Kidney glomerular epithelial cell (primary cell): ENCODE data around the gene MCM9.

Experiments
- DNase-seq: peaks from one replicate; lab custom pipeline; 2025; lab: John Stamatoyannopoulos, UW

Gene MCM9

DNA sequence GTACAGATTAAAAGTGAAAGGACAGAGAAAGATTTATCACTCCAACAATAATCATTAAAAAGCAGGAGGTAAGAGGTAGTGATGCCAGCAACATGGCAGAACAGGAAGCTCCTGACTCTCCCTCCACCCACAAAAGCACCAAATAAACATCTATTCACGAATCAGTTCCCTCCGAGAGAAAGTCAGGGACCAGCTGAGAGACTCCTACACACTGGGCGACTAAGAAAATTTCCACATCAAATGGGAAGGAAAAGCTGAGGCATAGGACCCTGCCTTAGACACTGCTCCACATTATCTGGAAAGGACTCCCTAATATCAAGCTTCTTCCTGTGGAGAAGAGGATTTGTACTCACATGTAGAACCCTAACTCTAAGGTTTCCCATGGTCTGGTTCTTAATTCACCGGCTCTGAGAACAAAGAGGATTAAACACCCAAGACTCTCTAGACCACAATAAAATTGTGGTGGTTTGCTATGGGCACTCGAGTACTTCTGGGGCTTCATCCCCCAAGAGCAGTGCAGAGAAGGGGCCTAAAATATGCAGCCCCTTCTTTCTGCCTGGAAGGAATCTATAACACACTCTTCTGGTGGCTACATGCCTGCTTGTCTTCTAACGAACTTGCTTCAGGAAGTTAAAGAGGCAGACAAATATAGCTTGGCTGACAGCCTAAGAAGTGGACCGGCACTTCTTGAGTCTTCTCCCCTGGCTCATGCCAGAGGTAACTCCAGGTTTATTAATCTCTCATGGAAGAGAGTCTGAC lies 70.4 kb downstream of the MCM9 start:
- no peak for DNase-seq

DNA sequence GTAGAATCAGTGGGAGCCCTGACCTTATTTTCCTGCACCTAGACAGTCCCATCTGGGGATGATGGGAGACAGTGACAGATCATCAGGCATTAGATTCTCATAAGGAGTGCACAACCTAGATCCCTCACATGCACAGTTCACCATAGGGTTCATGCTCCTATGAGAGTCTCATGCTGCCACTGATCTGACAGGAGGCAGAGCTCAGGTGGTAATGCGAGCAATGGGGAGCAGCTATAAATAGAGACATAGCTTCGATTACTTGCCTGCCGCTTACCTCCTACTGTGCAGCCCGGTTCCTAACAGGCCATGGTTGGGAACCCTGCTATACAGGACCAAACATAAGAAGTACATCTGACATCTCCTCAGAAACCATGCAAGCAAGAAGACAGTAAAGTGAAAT lies 72.5 kb downstream of the MCM9 start:
- DNase-seq: no peak

DNA sequence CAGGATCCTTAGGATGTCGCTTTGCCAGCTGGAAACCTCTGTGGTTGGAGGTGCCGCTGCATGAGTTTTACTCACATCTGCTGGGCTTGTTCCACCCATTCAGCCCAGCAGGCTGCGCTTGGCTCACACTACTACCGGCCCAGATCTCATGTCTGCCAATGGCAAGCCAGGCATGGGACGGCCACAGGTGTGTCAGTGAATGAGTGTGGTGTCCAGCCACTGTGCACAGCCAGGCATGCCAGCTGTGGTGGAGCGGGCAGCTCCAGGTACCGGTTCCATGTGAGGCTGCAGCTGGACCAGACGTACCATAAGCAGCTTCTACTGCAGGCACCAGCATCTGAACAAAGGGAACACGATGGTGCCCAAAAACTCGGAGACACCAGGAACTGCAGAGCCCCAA lies 74.1 kb downstream of the MCM9 start:
- DNase-seq: no peak

DNA sequence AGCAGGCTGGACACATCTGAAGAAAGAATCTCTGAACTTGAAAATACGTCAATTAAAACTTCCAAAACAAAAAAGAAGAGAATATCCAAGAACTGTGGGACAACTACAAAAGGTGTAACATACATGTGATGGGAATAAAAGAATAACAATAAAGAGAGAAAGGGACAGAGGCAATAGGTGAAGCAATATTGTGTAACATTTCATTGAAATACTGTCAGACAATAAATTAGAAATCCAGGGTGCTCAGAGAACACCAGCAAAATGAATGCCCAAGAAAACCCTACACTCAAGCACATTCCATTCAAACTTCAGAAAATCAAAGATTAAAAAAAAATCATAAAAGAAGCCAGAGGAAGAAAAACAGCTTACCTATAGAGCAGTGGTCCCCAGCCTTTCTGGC lies 74.6 kb downstream of the MCM9 start:
- no peak for DNase-seq

DNA sequence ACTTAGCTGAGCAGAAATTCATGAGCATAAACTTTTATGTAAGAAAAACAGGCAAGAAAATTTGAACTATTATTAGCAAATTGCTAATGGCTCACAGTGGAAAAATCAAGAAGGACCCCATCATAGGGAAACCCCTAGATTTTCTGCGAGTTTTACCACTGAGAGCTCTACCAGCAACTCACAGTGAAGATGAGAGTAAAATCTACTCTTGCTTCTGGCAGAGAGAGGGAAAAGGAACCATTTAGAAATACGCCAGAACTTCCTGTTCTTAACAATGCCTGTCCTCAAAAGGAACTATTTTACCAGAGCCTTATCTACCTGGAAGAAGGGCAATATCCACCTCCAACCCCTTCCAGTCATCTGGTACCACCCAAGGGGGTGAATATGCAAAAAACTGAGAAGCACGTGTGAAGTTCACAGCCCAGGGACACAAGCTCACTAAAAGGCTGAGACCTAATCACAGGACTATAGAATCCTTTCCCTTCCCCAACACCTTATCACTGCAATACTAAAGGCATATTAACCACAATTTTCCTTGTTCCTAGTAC lies 75.4 kb downstream of the MCM9 start:
- DNase-seq: no peak

DNA sequence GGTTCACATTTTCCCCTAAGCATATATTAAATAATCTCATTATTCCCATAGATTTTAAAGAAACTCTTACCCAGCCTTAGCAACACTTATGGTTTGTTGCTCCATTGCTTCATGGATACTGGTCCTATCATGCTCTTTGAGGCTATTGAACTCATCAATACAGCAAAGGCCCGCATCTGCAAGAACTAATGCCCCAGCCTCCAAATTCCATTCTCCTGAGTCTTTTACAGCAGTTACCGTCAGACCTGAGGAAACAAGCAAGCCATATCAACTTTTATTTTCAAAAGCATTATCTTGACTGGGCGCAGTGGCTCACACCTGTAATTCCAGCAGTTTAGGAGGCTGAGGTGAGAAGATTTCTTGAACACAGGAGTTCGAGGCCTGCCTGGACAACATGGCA lies 78.7 kb downstream of the MCM9 start:
- DNase-seq: no peak

DNA sequence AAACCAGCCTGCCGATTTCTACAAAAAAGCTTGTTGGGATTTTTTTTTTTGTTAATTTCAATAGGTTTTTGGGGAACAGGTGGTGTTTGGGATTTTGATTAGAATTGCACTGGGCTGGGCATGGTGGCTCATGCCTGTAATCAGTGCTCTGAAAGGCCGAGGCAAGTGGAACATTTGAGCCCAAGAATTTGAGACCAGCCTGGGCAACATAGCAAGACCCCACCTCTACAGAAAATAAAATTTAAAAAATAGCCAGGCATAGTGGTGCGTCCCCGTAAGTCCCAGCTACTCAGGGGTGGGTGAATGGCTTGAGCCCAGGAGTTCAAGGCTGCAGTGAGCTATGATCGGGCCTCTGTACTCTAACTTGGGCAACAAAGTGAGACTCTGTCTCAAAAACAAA lies 81.6 kb downstream of the MCM9 start:
- DNase-seq: no peak

DNA sequence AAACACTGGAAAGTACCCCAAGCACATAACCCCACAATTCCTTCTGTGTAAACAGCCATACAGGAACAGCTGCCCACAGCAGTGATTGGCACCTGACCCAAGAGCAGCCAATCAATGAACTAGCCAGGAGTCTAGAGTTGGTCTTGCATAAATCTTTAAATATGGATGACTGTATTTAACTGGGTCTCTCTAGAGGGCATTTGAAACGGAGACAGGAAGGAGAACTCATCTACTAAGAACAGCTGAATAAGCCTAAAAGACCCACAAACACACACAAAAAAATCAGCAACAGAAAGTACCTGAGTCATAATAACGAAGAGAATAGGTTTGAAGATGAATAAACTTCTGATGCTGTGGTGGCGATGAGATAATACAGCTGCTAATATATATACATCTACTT lies 90.0 kb downstream of the MCM9 start:
- no peak for DNase-seq

DNA sequence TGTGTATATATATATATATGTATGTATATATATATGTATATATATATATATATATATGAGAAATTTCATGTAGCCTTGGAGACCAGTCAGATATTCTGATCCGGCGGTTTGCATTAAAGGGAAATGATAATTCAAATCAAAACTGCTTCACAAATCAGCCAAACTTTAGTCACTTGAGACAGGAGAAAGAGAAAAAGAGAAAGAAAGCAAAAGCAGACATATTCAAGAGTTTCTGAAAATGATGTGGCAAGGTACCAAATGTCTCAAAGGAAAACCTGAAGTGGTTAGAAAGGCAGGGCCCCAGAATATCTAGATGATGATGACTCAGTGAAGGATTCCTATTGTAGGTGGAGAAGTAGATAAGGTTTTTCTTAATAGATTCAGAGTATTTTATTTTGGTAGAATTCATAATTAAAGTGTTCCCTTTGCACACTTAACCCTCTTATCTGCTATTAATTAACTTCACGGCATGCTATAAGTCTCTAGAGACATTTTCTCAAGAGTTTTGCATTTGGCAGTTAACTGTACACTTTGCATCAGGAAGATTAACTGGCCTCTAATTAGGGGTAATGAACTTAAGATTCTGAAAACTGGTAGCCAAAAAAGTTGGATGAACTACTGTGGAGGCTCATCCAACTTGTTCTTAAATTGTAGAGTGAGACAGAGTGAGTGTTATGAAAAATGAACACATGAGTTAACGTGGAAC lies 91.1 kb downstream of the MCM9 start:
- peak; percentile 3 for DNase-seq

DNA sequence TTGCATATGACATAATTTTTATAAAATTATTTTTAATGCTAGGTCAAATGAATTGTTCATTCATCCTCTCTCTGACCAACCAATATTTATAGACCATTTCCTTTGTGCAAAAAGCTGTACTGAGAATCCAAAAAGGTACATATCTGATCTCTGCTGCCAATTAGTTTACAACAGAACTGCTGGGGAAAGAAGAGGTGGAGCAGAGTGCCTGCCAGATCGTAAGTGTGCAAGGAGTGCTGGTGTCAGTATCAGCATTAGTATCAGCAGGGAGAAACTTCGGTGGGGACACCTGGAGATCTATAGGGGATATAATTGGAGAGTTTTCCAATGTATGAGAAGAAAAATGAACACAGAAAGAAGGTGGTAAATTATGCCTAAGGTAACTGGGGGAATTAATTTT lies 104.3 kb downstream of the MCM9 start:
- DNase-seq: no peak

DNA sequence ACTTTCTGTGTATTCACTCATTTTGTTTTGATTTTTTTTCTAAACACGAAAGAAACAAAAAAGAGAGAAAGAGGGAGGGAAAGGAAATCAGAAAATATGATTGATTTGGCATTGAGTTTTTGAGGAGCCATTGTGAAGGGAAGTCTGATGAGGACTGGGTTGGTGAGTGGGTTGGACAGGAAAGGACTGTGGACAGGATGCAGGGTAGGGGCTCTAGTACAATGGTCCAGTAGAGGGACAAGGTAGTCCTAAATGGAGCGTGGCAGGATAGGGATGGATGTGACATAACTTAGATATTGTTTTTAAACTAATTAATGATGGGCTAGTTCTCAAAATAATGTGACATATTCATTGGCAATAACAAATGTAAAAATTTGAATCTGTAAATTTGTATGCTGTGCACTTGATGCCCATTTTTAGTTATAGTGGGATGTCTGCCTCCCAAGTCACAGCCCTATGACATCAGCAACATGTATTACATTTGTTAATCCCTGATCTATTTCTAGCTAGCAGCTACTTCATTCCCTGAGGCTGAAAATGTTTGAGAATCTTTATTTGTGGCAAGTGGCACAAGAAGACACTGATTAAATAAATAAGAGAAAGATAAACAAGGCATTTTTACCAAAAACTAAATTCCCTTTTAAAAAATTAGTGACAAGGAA lies 105.0 kb downstream of the MCM9 start:
- DNase-seq: no peak

DNA sequence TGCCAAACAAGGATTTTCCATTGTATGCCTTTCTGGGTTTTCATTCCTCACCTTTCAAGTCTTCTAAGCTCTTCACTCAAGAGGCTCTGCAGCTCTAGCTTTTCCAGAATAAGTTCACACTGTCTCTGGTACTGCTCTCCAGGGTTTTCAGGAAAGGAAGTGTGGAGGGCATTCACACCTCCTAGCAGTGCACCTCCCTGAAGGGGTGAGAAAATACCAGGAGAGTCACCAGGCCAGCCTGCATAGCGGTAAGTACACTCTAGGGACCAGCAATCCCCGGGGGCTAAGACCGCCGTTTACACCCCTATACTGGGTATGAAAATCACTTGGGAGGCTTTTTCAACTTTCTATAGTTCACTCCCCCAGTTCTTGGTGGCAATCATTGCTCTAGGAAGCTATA lies 108.9 kb downstream of the MCM9 start:
- DNase-seq: no peak

DNA sequence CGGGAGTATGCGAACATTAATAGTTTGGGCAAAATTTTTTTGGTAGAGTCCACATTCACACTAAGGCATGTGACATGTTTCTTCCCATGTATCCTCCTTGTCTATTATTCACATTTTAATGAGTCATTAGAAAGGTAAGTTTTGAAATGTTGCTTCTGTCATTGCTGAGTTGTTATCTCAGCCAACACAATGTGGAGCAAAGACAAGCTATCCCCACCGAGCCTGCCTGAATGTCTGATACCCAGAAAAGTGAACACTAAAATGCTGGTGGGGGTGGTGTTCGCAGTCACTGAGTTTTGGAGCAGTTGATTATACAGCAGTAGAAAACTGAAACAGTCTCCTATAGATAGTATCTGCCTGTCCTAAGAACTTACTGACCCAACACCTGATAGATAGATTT lies 109.3 kb downstream of the MCM9 start:
- DNase-seq: no peak

DNA sequence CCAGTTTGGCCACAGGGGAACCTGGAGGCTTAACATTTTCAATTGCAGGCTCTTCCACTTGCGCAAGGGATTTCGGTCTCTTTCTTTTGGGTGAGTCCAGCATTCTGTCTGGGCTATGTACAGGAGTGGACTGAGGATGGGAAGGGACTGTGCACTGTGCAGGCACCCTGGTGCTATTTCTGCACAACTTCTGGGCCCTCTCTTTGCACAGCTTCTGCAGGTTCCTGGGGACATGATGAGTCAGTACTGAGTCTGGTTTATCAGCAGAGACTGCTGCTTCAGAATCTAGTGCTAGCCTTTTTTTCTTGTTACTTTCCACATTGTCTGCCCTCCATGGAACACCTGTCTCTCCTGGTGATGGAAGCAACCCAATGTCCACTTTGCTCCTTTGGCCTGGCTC lies 119.5 kb downstream of the MCM9 start:
- DNase-seq: no peak

DNA sequence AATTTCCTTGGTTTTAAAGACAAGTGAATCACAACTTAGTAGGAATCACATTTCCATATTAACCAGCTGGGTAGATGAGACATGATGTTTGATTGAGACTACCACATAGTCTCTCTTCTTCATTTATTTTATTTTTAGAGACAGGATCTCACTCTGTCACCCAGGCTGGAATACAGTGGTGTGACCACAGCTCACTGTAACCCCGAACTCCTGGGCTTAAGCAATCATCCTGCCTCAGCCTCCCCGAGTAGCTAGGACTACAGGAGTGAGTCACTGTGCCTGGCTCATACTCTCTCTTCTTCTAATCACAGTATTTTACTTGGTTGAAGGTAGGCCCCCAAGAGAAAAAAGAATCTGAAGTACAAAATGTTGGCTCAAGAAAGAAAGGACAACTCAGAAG lies 121.2 kb downstream of the MCM9 start:
- DNase-seq: no peak

DNA sequence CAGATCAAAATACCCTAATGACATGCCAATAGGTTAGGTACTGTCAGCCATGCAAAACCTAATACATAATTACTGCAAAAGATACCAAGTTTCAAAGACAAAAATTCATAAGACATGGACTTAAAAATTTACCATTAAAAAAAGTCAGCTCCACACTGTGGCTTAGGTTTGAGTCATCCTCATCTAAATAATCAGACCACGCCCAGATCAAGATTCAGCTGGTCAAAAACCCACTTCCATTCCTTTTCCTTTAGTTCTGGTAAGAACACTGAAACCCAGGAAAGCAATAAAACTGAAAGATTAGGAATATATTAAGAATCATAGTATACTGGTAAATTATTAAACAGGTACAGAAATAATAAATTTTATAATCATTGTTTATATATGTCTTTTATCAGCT lies 122.0 kb downstream of the MCM9 start:
- DNase-seq: no peak

DNA sequence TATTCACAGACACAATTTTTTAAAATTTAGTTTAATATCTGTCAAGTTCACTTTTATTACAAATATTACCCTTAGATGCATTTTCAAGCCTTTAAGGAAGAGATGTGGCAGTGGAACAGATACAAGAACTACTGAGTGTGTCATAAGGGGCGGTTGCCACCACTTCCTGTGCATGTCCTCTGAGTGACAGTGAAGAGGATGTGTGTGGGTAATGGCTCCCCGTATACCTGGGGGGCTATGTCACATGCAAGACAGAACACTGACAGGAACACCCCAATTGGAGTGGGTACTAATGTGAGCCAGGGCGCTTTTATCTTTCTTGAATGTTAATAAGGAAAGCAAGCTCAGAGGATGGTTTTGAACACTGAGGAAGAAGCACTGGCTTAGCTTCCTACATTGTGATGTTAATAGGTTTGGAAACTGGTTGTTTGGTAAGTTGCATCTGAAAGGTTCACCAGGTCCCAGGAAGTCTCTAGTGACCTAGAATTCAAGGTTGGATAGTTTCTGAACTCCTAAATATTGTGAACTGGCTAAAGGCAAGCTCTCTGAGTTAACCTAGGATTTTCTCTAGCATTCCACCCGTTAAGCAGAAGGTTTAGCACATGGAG lies 124.4 kb downstream of the MCM9 start:
- no peak for DNase-seq

DNA sequence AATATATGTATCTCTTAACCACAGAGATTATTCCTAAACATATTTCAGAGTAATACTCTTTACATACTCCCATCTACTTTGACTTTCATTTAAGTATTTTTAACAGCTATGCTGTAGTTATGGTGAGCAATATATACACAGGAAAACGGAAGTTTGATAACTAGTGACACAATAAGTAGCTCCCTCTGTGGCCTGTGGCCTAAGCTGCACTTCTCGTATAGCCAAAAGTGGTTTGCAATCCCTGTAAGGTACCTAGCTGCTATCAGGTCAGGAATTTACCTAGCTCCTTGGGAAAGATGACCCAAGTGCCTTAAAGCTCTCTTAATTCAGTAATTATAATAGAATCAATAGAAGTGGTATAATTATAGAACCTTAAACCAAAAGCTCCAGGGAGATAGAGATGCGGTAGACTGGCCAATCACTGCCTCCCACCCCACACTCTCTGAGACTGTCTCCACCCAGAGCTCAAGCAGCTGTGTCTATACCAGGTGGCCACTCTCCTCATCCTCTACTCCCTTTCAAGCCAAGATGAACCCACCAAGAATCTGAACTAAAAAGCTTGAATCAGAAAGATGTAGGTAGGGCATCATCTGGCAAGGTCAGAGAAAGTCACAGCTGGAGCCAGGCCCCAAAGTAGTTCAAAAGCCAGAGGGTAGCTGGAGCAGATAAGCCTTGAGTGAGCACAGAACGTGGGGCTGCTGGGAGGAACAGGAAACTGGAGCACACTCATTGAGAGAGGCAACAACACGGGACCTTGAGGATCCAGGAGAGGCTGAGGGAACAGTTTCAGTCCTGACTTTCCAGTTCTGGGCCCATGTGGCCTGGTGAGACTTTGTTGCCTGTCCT lies 125.9 kb downstream of the MCM9 start:
- no peak for DNase-seq

DNA sequence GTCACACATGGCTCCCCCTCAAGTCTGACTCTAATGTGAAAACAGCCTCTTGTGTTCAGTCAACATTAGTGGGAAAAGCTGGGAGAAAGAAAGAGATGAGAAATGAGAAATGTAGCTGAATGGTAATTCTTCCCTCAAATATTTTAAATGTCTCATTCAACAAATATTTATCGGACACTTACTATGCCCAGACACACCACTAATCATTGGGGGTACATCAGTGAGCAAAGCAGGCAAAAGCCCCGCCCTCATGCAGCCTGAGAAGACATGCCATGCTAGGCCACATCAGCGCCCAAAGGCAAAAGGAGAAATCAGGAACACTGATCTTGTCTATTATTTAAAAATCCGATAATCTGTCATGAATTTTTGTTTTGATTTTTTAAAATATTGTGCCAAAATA lies 130.9 kb downstream of the MCM9 start:
- DNase-seq: no peak

DNA sequence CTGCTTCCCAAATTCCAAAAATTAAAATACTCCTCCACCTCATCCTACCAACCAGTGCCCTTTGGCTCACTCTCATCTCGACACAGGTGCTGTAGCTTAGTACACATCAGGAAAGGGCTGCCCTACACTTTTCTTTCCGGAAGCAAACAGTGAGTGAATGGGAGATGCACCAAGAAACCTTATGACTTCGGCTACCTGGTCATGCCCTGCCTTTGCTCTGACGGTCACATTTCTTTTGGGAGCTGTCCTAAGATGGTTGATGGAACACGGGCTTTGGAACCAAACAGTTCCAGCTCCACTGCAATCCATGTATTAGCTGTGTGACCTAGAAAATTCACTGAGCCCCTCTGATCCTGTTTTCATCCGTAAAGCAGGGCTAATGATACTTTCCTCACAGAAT lies 133.7 kb downstream of the MCM9 start:
- no peak for DNase-seq

DNA sequence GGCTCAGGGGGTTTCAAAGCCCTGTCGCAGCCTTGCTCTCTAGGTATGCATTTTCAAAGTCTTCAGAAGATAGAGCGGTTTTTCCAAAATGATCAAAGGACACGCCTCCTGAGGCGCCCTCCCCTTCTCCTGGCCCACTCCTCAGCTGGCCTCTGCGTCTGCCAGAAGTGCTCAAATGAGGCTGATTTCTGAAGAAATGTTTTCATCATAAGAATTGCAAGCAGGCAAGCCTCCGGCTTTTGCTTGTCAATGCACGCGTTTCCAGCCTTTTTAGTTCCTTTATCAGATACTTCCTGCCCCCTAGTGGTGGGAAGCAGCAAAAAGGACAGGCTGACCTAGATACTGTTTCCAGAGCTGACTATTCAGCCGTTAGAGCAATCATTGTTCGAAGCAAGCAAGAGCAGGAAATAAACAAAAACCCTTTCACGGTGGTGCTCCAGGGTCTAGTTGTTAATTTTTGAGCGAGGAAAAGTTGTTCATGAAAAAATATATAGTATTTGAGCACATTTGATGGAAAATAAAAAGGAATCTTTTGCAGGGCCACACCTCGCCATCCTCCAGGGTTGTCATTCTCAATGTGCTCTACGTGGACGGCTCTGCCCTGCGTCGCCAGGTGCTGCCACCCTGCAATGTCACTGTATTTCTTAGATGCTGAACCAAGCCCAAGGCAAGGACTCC lies 134.4 kb downstream of the MCM9 start:
- DNase-seq: peak; percentile 65
